SJSA1 (cell line): ENCODE measurements around the gene MAOB. TPM values are rescaled to one million over a fixed set of nuclear protein-coding genes. Genes with fewer than 3 reads are reported as not detected.
"Not testable (repeated sequence)": the region's sequence is repeated elsewhere in the genome, so short reads cannot be mapped to it uniquely, and the experiment has no call there.

ENCODE experiments used
- DNase-seq, 2 experiments: peaks; one replicate each; pipeline ENCODE4 v3.0.0-alpha.2; 2015 to 2020; ENCODE audit warnings: low spot score in 2 of 2, low read depth in 1 of 2
- H3K27ac ChIP-seq: fragments of 250-450 bp; sonication (Bioruptor Pico); 2 replicates; pipeline ENCODE4 v1.5.1; 2020; ENCODE audit warnings: mild to moderate bottlenecking, moderate library complexity
- H3K27me3 ChIP-seq: fragments of 250-450 bp; sonication (Bioruptor Pico); replicated peaks from 2 replicates; pipeline ENCODE4 v1.5.1; 2020; ENCODE audit warnings: mild to moderate bottlenecking, moderate library complexity
- H3K36me3 ChIP-seq: fragments of 250-450 bp; sonication (Bioruptor Pico); 2 replicates; pipeline ENCODE4 v1.5.1; 2020; ENCODE audit warnings: mild to moderate bottlenecking
- H3K4me1 ChIP-seq: fragments of 250-450 bp; sonication (Bioruptor Pico); replicated peaks from 2 replicates; pipeline ENCODE4 v1.6.1; 2021; ENCODE audit warnings: mild to moderate bottlenecking
- H3K4me3 ChIP-seq: fragments of 250-450 bp; sonication (Bioruptor Pico); 2 replicates; pipeline ENCODE4 v1.5.1; 2020; ENCODE audit warnings: mild to moderate bottlenecking
- H3K9me3 ChIP-seq: fragments of 250-450 bp; sonication (Bioruptor Pico); replicated peaks from 2 replicates; pipeline ENCODE4 v1.5.1; 2020; ENCODE audit warnings: mild to moderate bottlenecking
- total RNA-seq: library from RNA; depleted of rRNA; stranded (reverse); fragments of >200 nt; shearing (Covaris generic); gene quantifications from 2 replicates; pipeline ENCODE4 v1.2.3, GENCODE V29; 2014; rRNA removed

MAOB gene
- not detected in 2 replicates for total RNA-seq

DNA sequence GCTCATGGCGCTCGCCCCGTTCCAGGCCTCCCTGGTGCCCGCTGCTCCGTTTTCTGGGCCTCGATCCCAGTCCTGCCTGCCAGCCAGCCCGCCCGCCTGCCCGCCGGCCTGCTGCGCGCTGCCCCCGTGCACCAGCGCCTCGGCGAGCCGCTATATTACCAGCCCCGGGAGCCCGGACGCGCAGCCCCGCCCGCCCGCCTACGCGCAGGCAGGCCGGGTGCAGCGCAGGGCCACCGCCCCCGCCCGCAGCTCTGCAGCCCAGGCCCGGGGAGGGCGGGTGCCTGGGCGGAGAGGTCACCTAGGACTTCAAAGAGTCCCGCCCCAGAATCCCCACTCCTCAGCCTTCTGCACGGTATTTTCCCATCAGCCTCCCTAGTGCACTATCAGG lies at the start of gene MAOB:
MAOB (minus strand) TSS at position 157 of the 388 bp plus-strand sequence; CDS start at position 6, 151 bp downstream.
- H3K4me3 ChIP-seq = no peak within 1 kb of the TSS
- no peaks in the 10 kb centered on the region for H3K9me3 ChIP-seq
- DNase-seq = no peak
- H3K36me3 ChIP-seq = no peaks in the 10 kb centered on the region
- no peaks in the 10 kb centered on the region for H3K27me3 ChIP-seq
- H3K27ac ChIP-seq = no peak within 1 kb of the TSS
- no peaks in the 10 kb centered on the region for H3K4me1 ChIP-seq

DNA sequence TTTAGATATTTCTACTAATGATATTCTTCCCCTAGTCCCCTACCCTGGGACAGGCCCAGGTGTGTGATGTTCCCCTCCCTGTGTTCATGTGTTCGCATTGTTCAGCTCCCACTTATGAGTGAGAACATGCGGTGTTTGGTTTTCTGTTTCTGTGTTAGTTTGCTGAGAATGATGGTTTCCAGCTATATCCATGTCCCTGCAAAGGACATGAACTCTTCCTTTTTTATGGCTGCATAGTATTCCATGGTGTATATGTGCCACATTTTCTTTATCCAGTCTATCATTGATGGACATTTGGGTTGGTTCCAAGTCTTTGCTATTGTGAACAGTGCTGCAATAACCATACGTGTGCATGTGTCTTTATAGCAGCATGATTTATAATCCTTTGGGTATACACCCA lies 39.8 kb upstream of the MAOB start:
- not testable (repeated sequence) for DNase-seq, H3K27me3 ChIP-seq, H3K36me3 ChIP-seq, H3K9me3 ChIP-seq, H3K27ac ChIP-seq, H3K4me1 ChIP-seq, H3K4me3 ChIP-seq

DNA sequence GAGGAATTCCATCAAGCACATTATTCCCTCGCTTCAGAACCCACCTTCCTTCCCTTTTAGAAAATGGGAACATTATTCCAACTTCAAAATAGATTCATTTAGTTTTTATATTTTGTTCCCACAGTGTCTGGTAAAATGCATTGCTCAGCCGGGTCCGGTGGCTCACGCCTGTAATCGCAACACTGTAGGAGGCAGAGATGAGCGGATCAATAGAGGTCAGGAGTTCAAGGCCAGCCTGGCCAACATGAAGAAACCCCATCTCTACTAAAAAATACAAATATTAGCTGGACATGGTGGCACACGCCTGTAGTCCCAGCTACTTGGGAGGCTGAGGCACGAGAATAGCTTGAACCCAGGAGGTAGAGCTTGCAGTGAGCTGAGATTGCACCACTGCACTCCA lies 28.5 kb upstream of the MAOB start:
- H3K27ac ChIP-seq, H3K4me3 ChIP-seq, DNase-seq, H3K36me3 ChIP-seq, H3K4me1 ChIP-seq, H3K27me3 ChIP-seq, H3K9me3 ChIP-seq: not testable (repeated sequence)

DNA sequence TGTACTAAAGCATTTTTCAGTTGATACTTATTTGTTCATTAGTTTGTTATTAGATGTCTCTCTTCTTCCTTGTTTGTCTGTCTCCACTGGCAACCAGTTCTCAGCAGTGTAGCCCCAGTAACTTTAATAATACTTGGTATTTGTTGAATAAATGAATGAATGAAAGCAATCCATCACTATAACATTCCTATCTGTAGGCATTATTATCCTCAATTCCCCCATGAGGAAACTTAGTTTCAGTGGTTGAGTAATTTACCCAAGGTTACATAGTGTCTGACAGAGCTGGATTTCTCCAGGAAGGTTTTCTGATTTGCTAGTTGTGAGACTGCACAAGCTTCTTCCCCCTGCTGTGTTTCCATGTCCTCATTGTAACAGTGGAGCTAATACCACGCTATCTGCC lies 27.8 kb upstream of the MAOB start:
- no peaks in the 10 kb centered on the region for H3K4me1 ChIP-seq
- H3K36me3 ChIP-seq = no peaks in the 10 kb centered on the region
- H3K4me3 ChIP-seq = no peak overlapping the region
- no peak overlapping the region for H3K27ac ChIP-seq
- no peaks in the 10 kb centered on the region for H3K9me3 ChIP-seq
- H3K27me3 ChIP-seq = no peaks in the 10 kb centered on the region
- DNase-seq = no peak

DNA sequence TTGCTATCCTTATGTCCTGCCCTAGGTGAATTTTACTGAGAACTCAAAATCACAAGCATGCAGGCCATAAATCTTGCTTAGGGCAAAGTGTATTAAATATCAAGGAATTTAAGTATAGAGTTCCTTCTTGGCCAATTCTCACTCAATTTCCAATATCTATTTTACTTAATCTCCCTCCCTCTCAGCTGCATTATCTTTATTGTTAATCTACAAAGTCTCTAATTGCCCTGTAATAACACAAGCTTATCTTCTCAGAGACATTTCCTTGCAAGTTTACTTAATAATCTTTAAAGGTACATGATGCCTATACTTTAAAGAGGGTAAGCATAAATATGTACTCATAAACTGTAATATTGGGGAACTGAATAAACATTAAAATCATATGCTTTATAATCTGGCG lies 26.9 kb upstream of the MAOB start:
- DNase-seq = no peak
- no peak overlapping the region for H3K27ac ChIP-seq
- H3K4me1 ChIP-seq = no peaks in the 10 kb centered on the region
- no peaks in the 10 kb centered on the region for H3K36me3 ChIP-seq
- H3K27me3 ChIP-seq = no peaks in the 10 kb centered on the region
- H3K9me3 ChIP-seq = no peaks in the 10 kb centered on the region
- no peak overlapping the region for H3K4me3 ChIP-seq

DNA sequence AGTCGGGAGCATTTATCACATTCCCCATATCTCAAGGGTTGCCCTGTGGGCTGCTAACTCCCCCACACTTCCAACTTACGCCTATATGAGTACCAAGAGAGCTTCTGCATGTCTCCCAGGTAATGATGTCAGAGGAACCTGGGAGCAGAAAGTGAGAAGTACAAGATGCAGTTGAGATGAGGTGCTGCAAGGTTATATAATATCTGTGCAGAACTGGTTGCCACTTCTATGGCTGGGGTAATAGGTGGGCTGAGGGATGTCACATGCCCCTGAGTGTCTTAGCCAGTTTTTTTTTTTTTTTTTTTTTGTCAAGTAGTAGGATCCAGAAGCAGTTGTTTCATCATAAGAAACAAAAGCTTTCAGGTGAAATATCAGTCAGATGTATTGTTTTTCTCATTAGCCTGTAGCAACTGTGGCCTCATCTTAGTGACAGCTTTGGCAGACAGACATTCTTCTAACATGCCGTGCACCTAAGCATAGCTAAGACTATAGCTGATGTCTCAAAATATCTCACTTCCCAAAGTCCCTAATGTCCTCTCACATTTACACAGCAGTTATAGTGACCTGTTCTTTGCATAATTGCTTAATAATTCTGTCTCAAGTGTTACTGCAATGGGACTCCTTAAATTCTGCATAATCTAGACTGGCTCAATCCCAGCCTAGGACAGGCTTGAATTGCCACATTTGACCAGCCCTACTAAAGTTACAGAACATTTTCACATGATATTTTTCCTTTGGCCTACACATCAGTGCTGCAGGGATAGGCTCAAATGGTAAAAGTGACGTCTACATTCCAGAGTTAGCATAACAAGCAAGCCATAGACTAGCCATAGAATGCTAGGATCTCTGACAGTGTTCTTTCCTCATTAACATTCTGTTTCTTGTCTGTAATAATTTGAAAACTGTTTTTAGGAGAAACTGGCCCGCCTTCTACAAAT lies 17.9 kb upstream of the MAOB start:
- no peaks in the 10 kb centered on the region for H3K36me3 ChIP-seq
- no peak for DNase-seq
- H3K27me3 ChIP-seq = no peaks in the 10 kb centered on the region
- H3K27ac ChIP-seq = no peak overlapping the region
- no peaks in the 10 kb centered on the region for H3K4me1 ChIP-seq
- H3K9me3 ChIP-seq = no peaks in the 10 kb centered on the region
- H3K4me3 ChIP-seq = no peak overlapping the region

DNA sequence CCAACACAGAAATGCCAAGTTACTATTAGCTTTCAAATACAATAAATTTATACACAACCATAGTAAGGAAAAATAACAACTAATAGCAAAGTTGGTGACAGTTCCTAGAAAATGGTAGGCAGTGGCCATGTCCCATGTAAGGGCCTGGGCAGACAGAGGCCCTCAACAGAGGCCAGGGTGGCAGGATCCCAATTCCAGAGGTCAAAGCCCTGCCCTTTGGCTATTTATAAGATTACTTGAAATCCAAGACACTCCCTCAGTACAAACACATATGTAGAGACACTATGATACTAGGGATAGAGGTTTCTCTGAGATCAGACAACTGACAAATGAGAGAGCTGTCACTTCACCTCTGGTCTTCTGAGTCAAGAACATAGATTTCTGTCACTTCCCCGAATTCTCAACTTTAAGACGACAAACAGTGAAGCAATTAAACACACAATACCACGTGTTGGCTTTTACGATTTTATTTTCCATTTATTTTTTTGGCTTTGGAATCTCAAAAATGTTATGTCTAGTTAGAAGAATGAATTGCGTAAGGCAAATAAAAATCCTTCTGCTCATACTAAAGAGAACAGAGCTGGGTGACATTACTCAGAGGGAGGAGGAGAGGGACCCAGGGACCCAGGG lies 16.3 kb upstream of the MAOB start:
- Histone ChIP-seq H3K9me3 (no peaks in the 10 kb centered on the region), H3K4me1 (no peaks in the 10 kb centered on the region), H3K27ac (no peak overlapping the region), H3K36me3 (no peaks in the 10 kb centered on the region), H3K4me3 (no peak overlapping the region), H3K27me3 (no peaks in the 10 kb centered on the region)
- DNase-seq = no peak

DNA sequence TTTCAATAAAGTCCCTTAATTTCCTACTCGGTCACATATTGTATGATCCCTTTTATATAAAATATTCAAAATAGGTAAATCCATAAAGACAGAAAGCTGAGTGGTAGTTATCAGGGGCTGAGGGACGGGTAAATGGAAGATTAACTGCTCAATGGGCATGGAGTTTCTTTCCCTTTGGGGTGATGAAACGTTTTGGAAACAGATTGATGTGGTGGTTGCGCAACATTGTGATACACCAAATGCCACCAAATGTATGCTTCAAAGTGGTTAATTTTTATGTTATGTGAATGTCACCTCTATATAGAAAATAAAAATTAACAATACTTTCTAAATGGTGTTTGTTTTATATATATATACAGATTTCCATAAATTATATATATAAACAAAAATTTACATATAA lies 15.0 kb upstream of the MAOB start:
- H3K9me3 ChIP-seq = no peaks in the 10 kb centered on the region
- no peaks in the 10 kb centered on the region for H3K36me3 ChIP-seq
- DNase-seq = no peak
- no peak overlapping the region for H3K4me3 ChIP-seq
- H3K4me1 ChIP-seq = no peaks in the 10 kb centered on the region
- no peaks in the 10 kb centered on the region for H3K27me3 ChIP-seq
- no peak overlapping the region for H3K27ac ChIP-seq

DNA sequence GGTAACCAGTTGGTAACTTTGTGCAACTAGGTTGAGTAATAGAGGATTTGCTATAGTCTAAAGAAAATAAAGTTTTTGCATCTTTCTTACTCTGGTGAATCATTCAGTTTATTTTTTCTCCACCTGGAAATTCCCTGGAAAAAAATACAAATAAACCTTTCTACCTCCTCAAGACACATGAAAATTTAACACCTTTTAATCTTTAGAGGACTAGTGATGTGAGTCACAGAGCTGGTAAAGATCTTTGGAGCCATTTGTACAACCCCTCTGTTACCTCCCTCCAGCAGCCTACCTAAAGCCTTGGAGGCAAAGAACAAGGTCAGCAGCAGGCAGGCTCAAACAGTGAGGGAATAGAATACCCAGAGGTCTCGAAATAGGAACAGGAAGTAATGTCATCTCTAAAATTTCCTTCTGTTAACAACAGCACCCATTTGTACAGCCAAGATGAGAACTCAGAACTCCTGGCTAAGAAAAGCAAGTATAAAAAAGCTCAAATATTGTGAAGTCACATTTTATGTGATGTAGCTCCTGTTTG lies 10.2 kb upstream of the MAOB start:
- H3K36me3 ChIP-seq = no peaks in the 10 kb centered on the region
- H3K9me3 ChIP-seq = no peaks in the 10 kb centered on the region
- H3K27ac ChIP-seq = no peak overlapping the region
- no peaks in the 10 kb centered on the region for H3K4me1 ChIP-seq
- no peak for DNase-seq
- no peaks in the 10 kb centered on the region for H3K27me3 ChIP-seq
- H3K4me3 ChIP-seq = no peak overlapping the region

DNA sequence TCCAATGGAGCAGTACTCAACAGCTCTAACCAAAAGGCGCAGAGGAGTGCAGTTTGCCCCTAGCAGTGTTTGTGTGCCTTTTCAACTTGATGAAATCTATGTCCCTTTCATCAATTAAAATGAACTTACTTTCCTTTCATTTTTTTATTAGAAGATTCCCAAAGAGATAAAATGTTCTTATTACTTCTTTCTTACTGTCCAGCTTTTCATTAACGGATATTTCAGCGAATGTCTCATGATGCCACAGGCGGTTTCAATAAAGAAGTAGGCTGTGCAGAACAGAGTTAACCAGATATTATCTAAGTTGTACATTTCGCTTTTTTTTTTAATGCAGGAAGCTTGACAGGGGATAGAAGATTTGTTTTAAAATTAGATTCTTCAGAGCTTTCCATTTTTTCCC lies 3.4 kb upstream of the MAOB start:
- Histone ChIP-seq H3K36me3 (no peaks in the 10 kb centered on the region), H3K4me1 (no peaks in the 10 kb centered on the region), H3K27me3 (no peaks in the 10 kb centered on the region), H3K9me3 (no peaks in the 10 kb centered on the region), H3K27ac (no peak overlapping the region), H3K4me3 (no peak overlapping the region)
- DNase-seq = no peak

DNA sequence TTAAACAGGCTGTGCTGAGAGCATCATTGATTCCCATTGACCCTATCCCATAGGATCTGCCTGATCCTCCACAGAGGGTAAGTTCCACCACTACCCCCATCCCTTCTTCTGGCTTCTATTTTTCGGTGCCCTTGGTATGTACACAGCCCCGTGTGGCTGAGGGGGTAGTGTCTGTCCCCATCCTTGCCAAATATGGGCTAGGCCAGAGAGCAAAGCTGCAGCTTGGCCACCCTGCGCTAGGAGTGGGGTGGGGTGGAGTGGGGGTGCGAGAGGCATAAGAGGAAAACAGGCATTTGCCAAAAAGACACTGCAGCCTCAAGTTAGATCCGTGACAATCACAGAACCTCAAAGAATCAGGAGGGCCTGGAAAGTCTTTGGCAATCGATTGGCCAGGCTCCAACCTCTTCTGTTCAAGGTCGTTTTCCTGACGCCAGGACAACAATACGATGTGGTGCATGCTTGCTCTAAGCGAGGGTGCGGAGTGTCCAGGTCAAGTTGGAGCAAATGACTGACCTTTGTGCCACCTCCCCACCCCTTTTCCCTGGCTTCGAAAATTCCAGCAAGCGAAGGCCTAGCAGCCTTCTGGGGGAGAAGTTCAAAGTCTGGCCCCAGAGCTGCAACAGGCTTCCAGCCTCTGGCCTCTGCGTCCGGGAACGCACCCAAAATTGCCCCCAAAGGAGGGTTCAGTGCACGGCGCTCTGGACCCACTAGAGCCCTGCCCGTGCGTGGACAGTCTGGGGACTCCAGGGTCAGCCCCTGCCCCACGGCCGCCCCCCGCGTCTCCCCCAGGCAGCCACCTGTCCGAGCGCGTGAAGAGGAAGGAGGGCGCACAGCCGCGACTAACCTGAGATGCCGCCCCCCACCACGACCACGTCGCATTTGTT lies 598 bp downstream of the MAOB start:
- Histone ChIP-seq H3K27ac (no peak overlapping the region), H3K4me3 (no peak overlapping the region), H3K27me3 (no peaks in the 10 kb centered on the region), H3K4me1 (no peaks in the 10 kb centered on the region), H3K36me3 (no peaks in the 10 kb centered on the region), H3K9me3 (no peaks in the 10 kb centered on the region)
- DNase-seq = no peak

DNA sequence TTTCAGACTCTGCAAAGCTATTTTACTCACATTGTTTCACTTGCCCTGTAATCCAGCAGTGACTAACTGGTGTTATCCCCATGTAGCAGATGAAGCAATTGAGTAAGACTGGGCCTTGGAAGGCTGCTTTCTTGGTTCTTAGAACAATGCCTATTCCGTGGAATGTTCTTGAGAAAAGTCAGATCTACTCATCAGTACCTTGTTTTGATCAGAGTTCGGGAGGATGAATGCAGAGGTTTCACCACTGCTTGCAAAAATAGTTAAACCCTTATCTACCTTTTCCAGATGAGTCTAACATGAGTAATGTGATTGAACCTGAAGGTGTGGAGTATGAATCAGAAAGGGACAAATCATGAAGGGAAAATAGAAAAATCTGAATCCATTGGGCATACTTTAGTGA lies 1.8 kb downstream of the MAOB start:
- DNase-seq = no peak
- no peaks in the 10 kb centered on the region for H3K4me1 ChIP-seq
- H3K9me3 ChIP-seq = no peaks in the 10 kb centered on the region
- no peaks in the 10 kb centered on the region for H3K27me3 ChIP-seq
- H3K36me3 ChIP-seq = no peaks in the 10 kb centered on the region
- no peak overlapping the region for H3K27ac ChIP-seq
- no peak overlapping the region for H3K4me3 ChIP-seq

DNA sequence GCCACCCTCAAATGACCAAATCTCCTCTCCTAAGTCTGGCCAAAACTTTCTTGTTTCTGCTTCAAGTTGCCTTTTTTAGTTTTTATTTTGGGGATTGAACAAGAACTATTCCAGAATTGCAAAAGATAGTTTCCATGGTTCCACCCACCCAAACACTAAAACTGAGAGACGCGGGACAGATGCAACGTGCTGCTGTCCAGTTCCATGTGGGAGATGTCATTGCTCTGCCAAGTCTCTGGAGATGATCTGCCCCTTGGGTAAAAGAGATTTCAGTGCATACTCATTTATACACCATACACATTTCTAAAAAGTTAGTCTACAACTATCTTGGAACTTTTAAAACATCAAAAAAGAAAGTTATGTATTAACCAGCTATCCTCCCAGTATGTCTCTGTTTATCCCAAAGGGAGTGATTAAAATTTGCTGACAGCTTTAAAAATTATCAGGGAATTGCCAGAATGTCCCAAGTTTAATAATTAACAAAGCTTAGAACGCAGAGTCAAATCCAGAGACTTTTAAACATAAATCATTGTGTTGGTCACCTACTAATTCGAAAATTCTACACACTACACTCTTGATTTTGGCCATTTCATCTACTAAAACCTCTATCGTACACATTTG lies 3.2 kb downstream of the MAOB start:
- Histone ChIP-seq H3K4me1 (no peaks in the 10 kb centered on the region), H3K27me3 (no peaks in the 10 kb centered on the region), H3K4me3 (no peak overlapping the region), H3K36me3 (no peaks in the 10 kb centered on the region), H3K9me3 (no peaks in the 10 kb centered on the region), H3K27ac (no peak overlapping the region)
- no peak for DNase-seq
